ENCODE results near the gene PTGIS. TPM values are rescaled to one million over a fixed set of nuclear protein-coding genes. Genes with fewer than 3 reads are reported as not detected.

PTGIS gene
- total RNA-seq, 3 donors from 2014 or later: 38.7 to 41.7 (median 41.0) TPM

DNA sequence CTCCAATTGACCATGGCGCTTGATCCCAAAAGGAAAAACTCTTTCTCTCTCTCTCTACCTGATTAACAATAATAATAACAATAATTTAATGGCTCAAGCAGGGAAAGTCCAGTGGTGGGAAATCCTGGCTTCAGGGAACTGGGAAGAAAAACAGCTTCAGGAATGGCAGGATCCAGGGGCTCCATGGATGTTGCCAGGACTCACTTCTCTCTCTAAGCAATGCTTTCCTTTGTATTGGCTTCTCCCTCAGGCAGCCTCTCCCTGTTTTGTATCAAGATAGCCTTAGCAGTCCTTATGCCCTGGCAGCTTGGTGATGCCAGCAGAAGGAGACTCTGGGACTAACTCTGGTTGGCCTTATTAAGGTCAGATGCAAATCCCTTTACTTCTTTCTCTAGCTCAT lies 13.5 kb upstream of the PTGIS start:
- Histone ChIP-seq H3K27ac (no peak overlapping the region), H3K9me3 (no peaks in the 10 kb centered on the region), H3K36me3 (no peaks in the 10 kb centered on the region), H3K27me3 (no peaks in the 10 kb centered on the region), H3K4me1 (no peaks in the 10 kb centered on the region), H3K4me3 (no peak overlapping the region)
- no peak for DNase-seq (ENCODE audit: low spot score in 2 of 2)
- intact Hi-C loops (cut with DNase I; ENCODE audit: low total_unique reads): no loop called here
- TF ChIP-seq, protein P1, sequence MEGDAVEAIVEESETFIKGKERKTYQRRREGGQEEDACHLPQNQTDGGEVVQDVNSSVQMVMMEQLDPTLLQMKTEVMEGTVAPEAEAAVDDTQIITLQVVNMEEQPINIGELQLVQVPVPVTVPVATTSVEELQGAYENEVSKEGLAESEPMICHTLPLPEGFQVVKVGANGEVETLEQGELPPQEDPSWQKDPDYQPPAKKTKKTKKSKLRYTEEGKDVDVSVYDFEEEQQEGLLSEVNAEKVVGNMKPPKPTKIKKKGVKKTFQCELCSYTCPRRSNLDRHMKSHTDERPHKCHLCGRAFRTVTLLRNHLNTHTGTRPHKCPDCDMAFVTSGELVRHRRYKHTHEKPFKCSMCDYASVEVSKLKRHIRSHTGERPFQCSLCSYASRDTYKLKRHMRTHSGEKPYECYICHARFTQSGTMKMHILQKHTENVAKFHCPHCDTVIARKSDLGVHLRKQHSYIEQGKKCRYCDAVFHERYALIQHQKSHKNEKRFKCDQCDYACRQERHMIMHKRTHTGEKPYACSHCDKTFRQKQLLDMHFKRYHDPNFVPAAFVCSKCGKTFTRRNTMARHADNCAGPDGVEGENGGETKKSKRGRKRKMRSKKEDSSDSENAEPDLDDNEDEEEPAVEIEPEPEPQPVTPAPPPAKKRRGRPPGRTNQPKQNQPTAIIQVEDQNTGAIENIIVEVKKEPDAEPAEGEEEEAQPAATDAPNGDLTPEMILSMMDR (IDR thresholded peaks at IDR 0.05): no peak
- no peak for TF ChIP-seq POLR2A (IDR thresholded peaks at IDR 0.05)
- TF ChIP-seq POLR2AphosphoS5 (IDR thresholded peaks at IDR 0.05): no peak

DNA sequence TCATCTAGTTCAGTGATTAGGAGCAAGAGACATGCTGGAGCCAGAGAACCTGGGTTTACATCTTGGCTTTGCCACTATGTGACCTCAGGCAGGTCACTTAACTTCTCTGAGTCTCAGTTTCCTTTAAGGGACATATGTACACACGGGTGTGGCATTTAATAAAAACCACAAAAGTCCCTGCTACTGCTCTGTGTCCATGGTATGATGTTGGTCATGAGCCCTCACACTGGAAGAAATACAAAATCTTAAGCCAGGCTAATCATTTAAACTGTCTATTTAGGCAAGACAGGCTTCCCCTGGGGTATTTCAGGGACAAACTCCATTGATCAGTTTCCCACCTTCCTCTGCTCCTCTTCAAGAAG lies 12.9 kb upstream of the PTGIS start:
- Histone ChIP-seq H3K4me1 (no peaks in the 10 kb centered on the region), H3K9me3 (no peaks in the 10 kb centered on the region), H3K36me3 (no peaks in the 10 kb centered on the region), H3K27ac (peak overlapping the region in 1 of 2 donors; percentile 30), H3K27me3 (no peaks in the 10 kb centered on the region), H3K4me3 (no peak overlapping the region)
- intact Hi-C loops (cut with DNase I; ENCODE audit: low total_unique reads): no loop called here
- no peak for DNase-seq (ENCODE audit: low spot score in 2 of 2)
- TF ChIP-seq, protein P1 (IDR thresholded peaks at IDR 0.05): no peak
- no peak for TF ChIP-seq POLR2A (IDR thresholded peaks at IDR 0.05)

GRCh38 chr20:49579874-49580812 lies 12.2 kb upstream of the PTGIS start:
- intact Hi-C loops (cut with DNase I; ENCODE audit: low total_unique reads): no loop called here
- no peak for DNase-seq (ENCODE audit: low spot score in 2 of 2)

GRCh38 chr20:49579195-49579594 lies 11.3 kb upstream of the PTGIS start:
- TF ChIP-seq POLR2AphosphoS5 (IDR thresholded peaks at IDR 0.05) (no peak), POLR2A (IDR thresholded peaks at IDR 0.05) (no peak)
- TF ChIP-seq, protein P1 (IDR thresholded peaks at IDR 0.05): no peak
- Histone ChIP-seq H3K36me3 (no peaks in the 10 kb centered on the region), H3K9me3 (no peaks in the 10 kb centered on the region), H3K4me3 (no peak overlapping the region), H3K27me3 (no peaks in the 10 kb centered on the region), H3K27ac (no peak overlapping the region), H3K4me1 (no peaks in the 10 kb centered on the region)
- intact Hi-C loops (cut with DNase I; ENCODE audit: low total_unique reads): no loop called here
- no peak for DNase-seq (ENCODE audit: low spot score in 2 of 2)

More at GRCh38 chr20:49579874-49580812, 12.2 kb upstream of the PTGIS start:
- Histone ChIP-seq H3K27me3 (no peaks in the 10 kb centered on the region), H3K9me3 (no peaks in the 10 kb centered on the region), H3K36me3 (no peaks in the 10 kb centered on the region), H3K27ac (peak overlapping the region; percentile 54 to 70), H3K4me3 (no peak overlapping the region), H3K4me1 (no peaks in the 10 kb centered on the region)
- no peak for TF ChIP-seq POLR2AphosphoS5 (IDR thresholded peaks at IDR 0.05)
- TF ChIP-seq, protein P1 (IDR thresholded peaks at IDR 0.05): no peak
- TF ChIP-seq POLR2A (IDR thresholded peaks at IDR 0.05): no peak

DNA sequence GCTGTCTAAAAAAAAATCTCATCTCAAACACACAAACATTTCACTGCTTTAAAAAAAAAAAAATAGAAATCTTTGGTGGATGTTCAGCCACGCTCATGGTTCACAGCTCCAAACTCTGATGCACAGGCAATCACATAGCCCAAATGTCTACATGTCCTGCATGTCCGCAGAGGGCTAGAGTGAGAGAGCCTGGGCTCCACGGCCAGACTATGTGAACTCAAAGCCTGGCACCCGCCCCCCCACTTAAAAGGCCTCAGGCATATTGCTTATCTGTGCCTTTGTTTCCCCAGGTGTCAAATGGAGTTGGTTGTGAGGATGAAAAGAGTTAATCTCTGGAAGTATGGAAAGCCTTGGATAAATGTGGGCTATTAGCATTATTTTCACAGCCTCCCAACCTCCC lies 10.5 kb upstream of the PTGIS start:
- intact Hi-C loops (cut with DNase I; ENCODE audit: low total_unique reads): no loop called here
- TF ChIP-seq POLR2AphosphoS5 (IDR thresholded peaks at IDR 0.05): no peak
- TF ChIP-seq, protein P1 (IDR thresholded peaks at IDR 0.05): no peak
- no peak for TF ChIP-seq POLR2A (IDR thresholded peaks at IDR 0.05)
- Histone ChIP-seq H3K4me3 (no peak overlapping the region), H3K4me1 (no peaks in the 10 kb centered on the region), H3K27ac (peak overlapping the region in 1 of 2 donors; percentile 13), H3K36me3 (no peaks in the 10 kb centered on the region), H3K27me3 (no peaks in the 10 kb centered on the region), H3K9me3 (no peaks in the 10 kb centered on the region)
- DNase-seq (ENCODE audit: low spot score in 2 of 2): no peak
